GM12892 (cell line): ENCODE results near the gene ANAPC2. TPM values are rescaled to one million over a fixed set of nuclear protein-coding genes. Genes with fewer than 3 reads are reported as not detected.

Experiments
- DNase-seq: peaks from one replicate; pipeline ENCODE4 v3.0.0; 2011; ENCODE audit not compliant: insufficient read length
- FAIRE-seq: peaks from 2 replicates; lab custom pipeline; 2011; peaks lifted over from hg19 to GRCh38; lab: Jason Lieb, UNC
- POLR2A ChIP-seq: IDR thresholded peaks from 2 replicates; pipeline ENCODE4 v1.6.1; 2011; ENCODE audit warnings: low read depth, low read length, control low read depth
- POLR2AphosphoS5 ChIP-seq: IDR thresholded peaks from 2 replicates; pipeline ENCODE4 v1.6.1; 2011; ENCODE audit warnings: low read depth, low read length, control low read depth
- TAF1 ChIP-seq: IDR thresholded peaks from 2 replicates; pipeline ENCODE4 v1.6.1; 2011; ENCODE audit warnings: low read depth, mild to moderate bottlenecking, control low read depth, low read length, borderline replicate concordance
- polyA plus RNA-seq: library from polyadenylated mRNA; unstranded; fragments of >200 nt; gene quantifications from one replicate; pipeline ENCODE4 v1.2.1, GENCODE V29; 2012; ENCODE audit warnings: missing spikeins, inconsistent platforms; ENCODE audit not compliant: missing spikeins

ANAPC2 gene
- polyA plus RNA-seq = 22.5 TPM

- DNase-seq (peak; percentile 91), FAIRE-seq (peak; percentile 100)
- peak; percentile 90 for TF ChIP-seq POLR2A
- TF ChIP-seq TAF1 = peak; percentile 78
- peak; percentile 80 for TF ChIP-seq POLR2AphosphoS5
Measured at GRCh38 chr9:137188490-137189296, at the start of gene ANAPC2, which contains the start of gene SSNA1. TSS of gene ANAPC2 (minus strand) at chr9:137188560. CDS start at chr9:137188532, 28 bp downstream. TSS of gene SSNA1 (plus strand) at chr9:137188676. CDS start at chr9:137188727, 51 bp downstream.

GRCh38 chr9:137236936-137237421 lies 48.6 kb upstream of the ANAPC2 start:
- DNase-seq (no peak), FAIRE-seq (peak; percentile 67)
- TF ChIP-seq POLR2AphosphoS5 (no peak), POLR2A (no peak), TAF1 (no peak)

GRCh38 chr9:137236238-137236935 lies 48.0 kb upstream of the ANAPC2 start:
- FAIRE-seq (peak; percentile 96), DNase-seq (peak; percentile 100)
- TF ChIP-seq POLR2AphosphoS5 (no peak), POLR2A (no peak), TAF1 (no peak)

GRCh38 chr9:137235424-137236237 lies 47.3 kb upstream of the ANAPC2 start:
- FAIRE-seq (no peak), DNase-seq (no peak)
- TF ChIP-seq POLR2AphosphoS5 = no peak
- TF ChIP-seq POLR2A = no peak
- TF ChIP-seq TAF1 = no peak

GRCh38 chr9:137234758-137235423 lies 46.5 kb upstream of the ANAPC2 start:
- FAIRE-seq = no peak
- no peak for DNase-seq
- TF ChIP-seq POLR2AphosphoS5 = no peak
- TF ChIP-seq TAF1 = no peak
- TF ChIP-seq POLR2A = no peak

GRCh38 chr9:137234055-137234697 lies 45.8 kb upstream of the ANAPC2 start:
- TF ChIP-seq POLR2AphosphoS5 = no peak
- TF ChIP-seq TAF1 = no peak
- TF ChIP-seq POLR2A = no peak
- FAIRE-seq = no peak
- no peak for DNase-seq

GRCh38 chr9:137233143-137233980 lies 45.0 kb upstream of the ANAPC2 start:
- TF ChIP-seq TAF1 = no peak
- TF ChIP-seq POLR2A = no peak
- TF ChIP-seq POLR2AphosphoS5 = no peak
- FAIRE-seq (no peak), DNase-seq (no peak)

- no peak for DNase-seq
- no peak for FAIRE-seq
- no peak for TF ChIP-seq TAF1
- no peak for TF ChIP-seq POLR2A
- no peak for TF ChIP-seq POLR2AphosphoS5
Measured at GRCh38 chr9:137232510-137232909, 44.1 kb upstream of the ANAPC2 start.

GRCh38 chr9:137232101-137232500 lies 43.7 kb upstream of the ANAPC2 start:
- DNase-seq = no peak
- TF ChIP-seq POLR2A (no peak), POLR2AphosphoS5 (no peak), TAF1 (no peak)
- FAIRE-seq = no peak
